Measurements from ENCODE around the gene CD5L. TPM values are rescaled to one million over a fixed set of nuclear protein-coding genes. Genes with fewer than 3 reads are reported as not detected.

CD5L gene
- total RNA-seq, 1 donor from 2014 or later: 0.52 TPM

DNA sequence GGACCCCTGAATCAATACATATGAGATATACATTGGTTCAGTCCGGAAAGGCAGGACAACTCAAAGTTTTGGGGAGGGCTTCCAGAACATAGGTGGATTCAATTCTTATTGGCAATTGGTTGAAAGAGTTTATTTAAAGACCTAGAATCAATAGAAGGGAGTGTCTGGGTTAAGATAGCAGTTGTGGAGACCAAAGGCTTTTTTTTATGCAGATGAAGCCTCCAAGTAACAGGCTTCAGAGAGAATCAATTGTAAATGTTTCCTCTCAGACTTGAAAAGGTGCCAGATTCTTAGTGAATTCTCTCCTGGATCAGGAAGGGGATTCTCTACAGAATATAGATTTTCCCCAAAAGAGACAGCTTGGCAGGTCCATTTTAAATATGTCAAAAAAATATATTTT is 27.0 kb upstream of the CD5L start:
- H3K36me3 ChIP-seq: no peaks in the 10 kb centered on the region
- TF ChIP-seq, protein P1, sequence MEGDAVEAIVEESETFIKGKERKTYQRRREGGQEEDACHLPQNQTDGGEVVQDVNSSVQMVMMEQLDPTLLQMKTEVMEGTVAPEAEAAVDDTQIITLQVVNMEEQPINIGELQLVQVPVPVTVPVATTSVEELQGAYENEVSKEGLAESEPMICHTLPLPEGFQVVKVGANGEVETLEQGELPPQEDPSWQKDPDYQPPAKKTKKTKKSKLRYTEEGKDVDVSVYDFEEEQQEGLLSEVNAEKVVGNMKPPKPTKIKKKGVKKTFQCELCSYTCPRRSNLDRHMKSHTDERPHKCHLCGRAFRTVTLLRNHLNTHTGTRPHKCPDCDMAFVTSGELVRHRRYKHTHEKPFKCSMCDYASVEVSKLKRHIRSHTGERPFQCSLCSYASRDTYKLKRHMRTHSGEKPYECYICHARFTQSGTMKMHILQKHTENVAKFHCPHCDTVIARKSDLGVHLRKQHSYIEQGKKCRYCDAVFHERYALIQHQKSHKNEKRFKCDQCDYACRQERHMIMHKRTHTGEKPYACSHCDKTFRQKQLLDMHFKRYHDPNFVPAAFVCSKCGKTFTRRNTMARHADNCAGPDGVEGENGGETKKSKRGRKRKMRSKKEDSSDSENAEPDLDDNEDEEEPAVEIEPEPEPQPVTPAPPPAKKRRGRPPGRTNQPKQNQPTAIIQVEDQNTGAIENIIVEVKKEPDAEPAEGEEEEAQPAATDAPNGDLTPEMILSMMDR (IDR thresholded peaks at IDR 0.05; ENCODE audit: borderline replicate concordance): no peak
- H3K27ac ChIP-seq (replicated peaks): no peak overlapping the region
- peaks cover 20% of the 10 kb centered on the region for H3K27me3 ChIP-seq (ENCODE audit: low read depth)
- intact Hi-C loops (cut with micrococcal nuclease): no loop called here
- no peak overlapping the region for H3K4me3 ChIP-seq
- H3K4me1 ChIP-seq: no peaks in the 10 kb centered on the region
- DNase-seq: no peak
- no peaks in the 10 kb centered on the region for H3K9me3 ChIP-seq (replicated peaks)

DNA sequence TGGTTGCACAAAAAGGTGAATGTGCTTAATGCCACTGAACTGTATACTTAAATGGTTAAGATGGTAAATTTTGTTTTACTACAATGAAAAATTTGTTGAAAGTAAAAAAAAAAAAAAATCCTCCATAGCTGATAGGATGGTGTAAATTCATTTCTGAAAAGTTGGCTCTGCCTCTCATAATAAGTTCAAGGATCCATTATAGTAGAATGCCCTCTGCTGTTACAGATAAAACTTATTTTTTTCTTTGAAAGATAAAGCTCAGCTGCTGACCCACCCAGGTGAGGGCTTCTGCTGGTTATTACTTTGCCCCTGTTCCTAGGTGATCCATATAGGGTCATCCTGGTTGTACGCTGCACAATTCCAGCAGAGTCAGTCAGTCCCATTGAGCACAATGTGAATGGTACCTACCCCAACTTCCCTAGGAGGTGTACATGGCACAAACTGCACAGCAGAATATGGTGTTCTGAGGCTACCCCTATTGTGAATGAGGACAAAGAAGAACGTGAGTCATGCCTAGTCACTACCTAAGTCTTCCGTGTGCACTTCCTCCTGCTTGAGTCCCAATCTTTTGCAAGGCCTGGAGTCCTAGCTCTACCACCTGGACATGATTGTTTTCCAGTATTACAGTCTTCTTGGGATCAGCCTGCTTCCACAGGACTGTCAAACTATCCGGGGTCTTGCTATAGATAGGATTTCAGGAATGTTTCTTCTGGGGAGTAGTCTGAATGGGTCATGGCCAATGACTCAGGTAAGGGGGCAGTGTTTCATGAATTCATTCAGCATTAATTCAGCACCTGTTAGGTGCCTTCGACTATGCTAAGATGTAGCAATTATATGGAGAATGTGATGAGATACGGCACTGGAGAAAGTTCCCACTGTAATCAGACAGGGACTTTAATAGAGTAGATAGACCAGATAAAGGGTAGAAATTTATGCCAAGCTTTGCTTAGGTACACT is 20.8 kb upstream of the CD5L start:
- intact Hi-C loops (cut with micrococcal nuclease): no loop called here
- Histone ChIP-seq H3K4me1 (no peaks in the 10 kb centered on the region), H3K27ac (replicated peaks) (no peak overlapping the region), H3K4me3 (no peak overlapping the region), H3K27me3 (ENCODE audit: low read depth) (peaks cover 15% of the 10 kb centered on the region), H3K36me3 (no peaks in the 10 kb centered on the region), H3K9me3 (replicated peaks) (no peaks in the 10 kb centered on the region)
- DNase-seq: no peak
- TF ChIP-seq, protein P1 (IDR thresholded peaks at IDR 0.05; ENCODE audit: borderline replicate concordance): no peak

DNA sequence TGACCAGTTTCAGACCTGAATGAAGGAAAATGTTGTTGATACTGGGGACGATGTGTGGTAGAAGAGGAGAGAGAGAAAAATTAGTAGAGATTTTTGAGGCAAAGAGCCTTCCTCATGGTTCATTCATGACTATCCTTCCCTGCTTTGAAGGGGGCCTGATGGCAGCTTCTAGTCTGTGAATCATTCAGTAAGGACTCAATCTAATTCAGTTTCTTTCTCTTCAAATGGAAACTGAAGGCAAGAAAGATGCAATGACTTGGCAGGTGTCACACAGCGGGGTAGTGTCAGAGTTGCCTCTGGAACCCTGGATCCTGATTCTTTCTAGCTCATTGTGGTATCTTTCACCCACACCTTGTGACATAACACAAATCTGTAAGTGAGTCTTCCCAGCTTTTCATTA is 14.9 kb upstream of the CD5L start:
- intact Hi-C loops (cut with micrococcal nuclease): no loop called here
- Histone ChIP-seq H3K27ac (replicated peaks) (no peak overlapping the region), H3K27me3 (ENCODE audit: low read depth) (no peaks in the 10 kb centered on the region), H3K9me3 (replicated peaks) (no peaks in the 10 kb centered on the region), H3K4me1 (no peaks in the 10 kb centered on the region), H3K4me3 (no peak overlapping the region), H3K36me3 (no peaks in the 10 kb centered on the region)
- no peak for DNase-seq
- TF ChIP-seq, protein P1 (IDR thresholded peaks at IDR 0.05; ENCODE audit: borderline replicate concordance): no peak

DNA sequence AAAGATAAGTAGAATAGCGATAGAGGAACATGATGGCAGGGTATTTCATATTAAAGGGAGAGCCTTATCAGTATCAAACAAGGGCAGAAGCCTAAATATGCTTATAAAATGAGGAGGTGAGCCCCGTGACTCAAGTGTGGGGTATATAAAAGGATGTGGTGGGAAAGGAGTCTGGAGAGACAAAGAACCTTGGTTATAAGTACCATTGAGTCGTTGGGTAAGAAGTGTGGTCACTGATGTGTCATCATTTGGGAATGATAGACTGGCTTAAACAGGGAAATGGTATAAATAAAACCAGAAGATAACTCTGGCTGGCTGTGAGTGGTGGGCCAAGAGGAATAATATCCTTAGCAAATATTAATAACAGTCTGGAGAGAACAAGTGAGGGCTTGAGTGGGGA is 10.9 kb upstream of the CD5L start:
- Histone ChIP-seq H3K4me3 (no peak overlapping the region), H3K36me3 (no peaks in the 10 kb centered on the region), H3K4me1 (no peaks in the 10 kb centered on the region), H3K9me3 (replicated peaks) (no peaks in the 10 kb centered on the region), H3K27me3 (ENCODE audit: low read depth) (peaks cover 4% of the 10 kb centered on the region), H3K27ac (replicated peaks) (no peak overlapping the region)
- intact Hi-C loops (cut with micrococcal nuclease): no loop called here
- TF ChIP-seq, protein P1 (IDR thresholded peaks at IDR 0.05; ENCODE audit: borderline replicate concordance): no peak
- no peak for DNase-seq

DNA sequence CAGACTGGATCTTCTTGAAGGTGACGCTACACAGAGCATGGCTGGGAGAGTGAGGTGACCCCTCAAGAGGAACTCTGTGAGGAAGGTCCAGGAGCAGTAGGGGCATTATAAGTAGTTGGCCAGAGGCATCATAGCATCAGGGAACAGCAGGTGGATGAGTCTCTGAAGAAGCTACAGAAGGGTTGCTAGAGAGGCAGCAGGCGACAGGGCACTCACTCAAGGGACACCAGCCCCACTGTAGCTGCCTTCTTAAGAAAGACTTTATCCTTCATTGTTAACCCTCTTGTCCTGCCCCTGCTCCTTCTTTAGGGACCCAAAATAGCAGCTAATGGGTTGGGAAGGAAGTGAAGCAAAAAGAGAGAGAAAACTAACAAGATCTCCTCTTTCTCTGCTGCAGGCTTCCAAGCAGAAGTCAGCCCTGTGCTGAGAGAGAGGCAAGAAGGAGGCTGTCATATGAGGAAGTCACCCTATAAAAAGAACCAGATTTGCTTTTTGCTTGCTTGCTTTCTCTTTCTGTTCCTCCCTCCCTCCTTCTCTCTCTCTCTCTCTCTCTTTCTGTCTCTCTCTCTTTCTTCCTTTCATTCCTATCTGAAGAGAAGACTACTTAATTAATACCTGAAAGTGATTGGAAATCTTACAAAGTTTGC is 7.7 kb upstream of the CD5L start:
- TF ChIP-seq, protein P1 (IDR thresholded peaks at IDR 0.05; ENCODE audit: borderline replicate concordance): no peak
- DNase-seq: no peak
- H3K4me3 ChIP-seq: no peak overlapping the region
- H3K27me3 ChIP-seq (ENCODE audit: low read depth): peaks cover 4% of the 10 kb centered on the region
- H3K4me1 ChIP-seq: no peaks in the 10 kb centered on the region
- no peaks in the 10 kb centered on the region for H3K36me3 ChIP-seq
- no peak overlapping the region for H3K27ac ChIP-seq (replicated peaks)
- intact Hi-C loops (cut with micrococcal nuclease): no loop called here
- H3K9me3 ChIP-seq (replicated peaks): no peaks in the 10 kb centered on the region

Data from left ventricle myocardium inferior (tissue), 1 donor.